Renal pelvis (tissue), 4 donors: Measurements from ENCODE around the gene KLHL40. TPM values are rescaled to one million over a fixed set of nuclear protein-coding genes. Genes with fewer than 3 reads are reported as not detected.

Experiments used
- DNase-seq: peaks from one replicate; pipeline ENCODE4 v3.0.0-alpha.2; 2013
- polyA plus RNA-seq, 3 donors: library from polyadenylated mRNA; unstranded; fragments of 120-200 nt; gene quantifications; one replicate each; pipeline ENCODE4 v1.2.1, GENCODE V29; 2013; ENCODE audit not compliant: insufficient read length in 3 of 3

KLHL40 gene
- polyA plus RNA-seq, 3 donors: 0.07 TPM; not detected in 2

GRCh38 chr3:42689421-42690014 lies 4.2 kb downstream of the KLHL40 start:
- DNase-seq: no peak

- no peak for DNase-seq
Measured at GRCh38 chr3:42690191-42690590, 4.9 kb downstream of the KLHL40 start.

- no peak for DNase-seq
Measured at GRCh38 chr3:42690766-42691680, 5.7 kb downstream of the KLHL40 start.

- no peak for DNase-seq
Measured at GRCh38 chr3:42691816-42692666, 6.7 kb downstream of the KLHL40 start.

- DNase-seq: no peak
Measured at GRCh38 chr3:42692667-42693529, 7.6 kb downstream of the KLHL40 start.

- DNase-seq: no peak
Measured at GRCh38 chr3:42693530-42693930, 8.2 kb downstream of the KLHL40 start.

GRCh38 chr3:42694366-42694765 lies 9.0 kb downstream of the KLHL40 start:
- no peak for DNase-seq

- no peak for DNase-seq
Measured at GRCh38 chr3:42696356-42697288, 11.3 kb downstream of the KLHL40 start.

- no peak for DNase-seq
Measured at GRCh38 chr3:42697289-42698051, 12.1 kb downstream of the KLHL40 start.

GRCh38 chr3:42698216-42698910 lies 13.0 kb downstream of the KLHL40 start:
- no peak for DNase-seq

- no peak for DNase-seq
Measured at GRCh38 chr3:42698911-42699230, 13.5 kb downstream of the KLHL40 start.

- no peak for DNase-seq
Measured at GRCh38 chr3:42699511-42699971, 14.2 kb downstream of the KLHL40 start.

GRCh38 chr3:42700366-42701288 lies 15.3 kb downstream of the KLHL40 start:
- no peak for DNase-seq

- peak; percentile 77 for DNase-seq
Measured at GRCh38 chr3:42701371-42702065, 16.2 kb downstream of the KLHL40 start.

- DNase-seq: peak; percentile 19
Measured at GRCh38 chr3:42702066-42702951, 17.0 kb downstream of the KLHL40 start, which contains the start of gene HHATL. HHATL (minus strand) TSS chr3:42702798; CDS start chr3:42700826, 1,972 bp downstream.
